NCI-H1436 (cell line): ENCODE data around the gene DCTD.

Experiments
- DNase-seq: peaks from one replicate; lab custom pipeline; 2025; lab: John Stamatoyannopoulos, UW

The DCTD gene

GRCh38 chr4:182872886-182873285 lies 44.3 kb downstream of the DCTD start:
- DNase-seq = no peak

- DNase-seq = no peak
Observed at GRCh38 chr4:182871616-182872015, 45.6 kb downstream of the DCTD start.

GRCh38 chr4:182869697-182870096 lies 47.5 kb downstream of the DCTD start:
- no peak for DNase-seq

- DNase-seq = no peak
Observed at GRCh38 chr4:182866746-182867145, 50.4 kb downstream of the DCTD start.

GRCh38 chr4:182863501-182863900 lies 53.7 kb downstream of the DCTD start:
- no peak for DNase-seq

GRCh38 chr4:182862921-182863320 lies 54.3 kb downstream of the DCTD start:
- DNase-seq = no peak

GRCh38 chr4:182862141-182862875 lies 54.9 kb downstream of the DCTD start:
- DNase-seq = no peak

- no peak for DNase-seq
Observed at GRCh38 chr4:182861346-182861745, 55.8 kb downstream of the DCTD start.

GRCh38 chr4:182859730-182860129 lies 57.5 kb downstream of the DCTD start:
- no peak for DNase-seq

- no peak for DNase-seq
Observed at GRCh38 chr4:182858711-182859110, 58.5 kb downstream of the DCTD start.

GRCh38 chr4:182856862-182857261 lies 60.3 kb downstream of the DCTD start:
- DNase-seq = no peak

GRCh38 chr4:182855877-182856276 lies 61.3 kb downstream of the DCTD start:
- DNase-seq = no peak

- DNase-seq = no peak
Observed at GRCh38 chr4:182855312-182855711, 61.9 kb downstream of the DCTD start.

GRCh38 chr4:182854466-182854865 lies 62.7 kb downstream of the DCTD start:
- no peak for DNase-seq

GRCh38 chr4:182853731-182854330 lies 63.4 kb downstream of the DCTD start:
- DNase-seq = no peak

- no peak for DNase-seq
Observed at GRCh38 chr4:182848685-182849084, 68.5 kb downstream of the DCTD start.

GRCh38 chr4:182847576-182848450 lies 69.4 kb downstream of the DCTD start:
- no peak for DNase-seq

GRCh38 chr4:182846036-182846435 lies 71.2 kb downstream of the DCTD start:
- DNase-seq = no peak

GRCh38 chr4:182845618-182846017 lies 71.6 kb downstream of the DCTD start:
- no peak for DNase-seq

GRCh38 chr4:182843808-182844325 lies 73.3 kb downstream of the DCTD start:
- DNase-seq = no peak

GRCh38 chr4:182842759-182843390 lies 74.3 kb downstream of the DCTD start:
- DNase-seq = no peak

- DNase-seq = no peak
Observed at GRCh38 chr4:182842104-182842600, 75.0 kb downstream of the DCTD start.
